Activated naive CD4-positive, alpha-beta T cell treated with anti-CD3 and anti-CD28 coated beads, Interleukin-2, amount 50 U/mL, for 16 hours (primary cell): ENCODE measurements around the gene LZIC.

Experiments
- DNase-seq: peaks from one replicate; pipeline ENCODE4 v3.0.0-alpha.2; 2020

Gene LZIC

GRCh38 chr1:9883585-9884449, 59.4 kb downstream of the LZIC start:
- no peak for DNase-seq

GRCh38 chr1:9882945-9883303, 60.3 kb downstream of the LZIC start:
- no peak for DNase-seq

GRCh38 chr1:9882296-9882944, 60.8 kb downstream of the LZIC start:
- DNase-seq, result no peak

GRCh38 chr1:9881838-9882249, 61.3 kb downstream of the LZIC start:
- no peak for DNase-seq
